A549 (cell line): ENCODE results near the gene GALNT12. TPM values are rescaled to one million over a fixed set of nuclear protein-coding genes. Genes with fewer than 3 reads are reported as not detected.

Source experiments
- ATAC-seq, 2 experiments: fragments of 200-7000 bp in 1 of 2; fragments of >200 bp in 1 of 2; cut with Nextera tagmentation in 1 of 2; cut with Tn5 transposase in 1 of 2; 3 replicates each; pipeline versions ENCODE4 v1.8.0 to v1.9.1; 2018 to 2020; ENCODE audit warnings: mild to moderate bottlenecking in 1 of 2, moderate library complexity in 1 of 2
- CTCF ChIA-PET: fragments of 300-600 bp; sonication (Branson Sonifier 250); formaldehyde crosslinking; extraction: SDS; loops from one replicate; lab custom pipeline; 2021; ENCODE audit warnings: antibody characterized with exemption, inconsistent platforms; lab: Yijun Ruan, JAX
- POLR2A ChIA-PET: fragments of 350-600 bp; formaldehyde crosslinking; extraction: SDS; loops from one replicate; lab custom pipeline; 2021; ENCODE audit warnings: antibody characterized with exemption, inconsistent platforms; lab: Yijun Ruan, JAX
- DNase-seq, 2 experiments: peaks; one replicate each; pipeline versions ENCODE4 v3.0.0 to v3.0.0-alpha.2; 2011 to 2016; ENCODE audit warnings: low read depth in 1 of 2, low spot score in 1 of 2
- FAIRE-seq: peaks from 2 replicates; lab custom pipeline; 2011; peaks lifted over from hg19 to GRCh38; lab: Jason Lieb, UNC
- H3K27ac ChIP-seq, 2 experiments: fragments of >200 bp; sonication (Bioruptor Twin); formaldehyde crosslinking; 3 replicates each; pipeline ENCODE4 v1.5.1; 2016 to 2017
- H3K4me1 ChIP-seq: fragments of >200 bp; sonication (Bioruptor Twin); formaldehyde crosslinking; 3 replicates; pipeline ENCODE4 v1.6.1; 2016
- H3K4me2 ChIP-seq: fragments of >200 bp; sonication (Bioruptor Twin); formaldehyde crosslinking; 3 replicates; pipeline ENCODE4 v1.6.1; 2016
- H3K4me3 ChIP-seq: fragments of >200 bp; sonication (Bioruptor Twin); formaldehyde crosslinking; 3 replicates; pipeline ENCODE4 v1.5.1; 2016
- H3K9me3 ChIP-seq: fragments of >200 bp; sonication (Bioruptor Twin); formaldehyde crosslinking; 3 replicates; pipeline ENCODE4 v1.6.1; 2016
- CBX8 ChIP-seq: fragments of 200-600 bp; sonication (generic); IDR thresholded peaks from 2 replicates; pipeline ENCODE4 v1.6.1; 2016
- CEBPB ChIP-seq, 2 experiments: fragments of >200 bp in 1 of 2; sonication (Bioruptor Twin) in 1 of 2; formaldehyde crosslinking in 1 of 2; IDR thresholded peaks; 2 replicates each; pipeline ENCODE4 v1.6.1; 2012 to 2016
- CHD4 ChIP-seq: fragments of 200-600 bp; sonication (generic); IDR thresholded peaks from 2 replicates; pipeline ENCODE4 v1.6.1; 2016; ENCODE audit warnings: antibody characterized with exemption, mild to moderate bottlenecking, borderline replicate concordance
- EP300 ChIP-seq, 2 experiments: fragments of >200 bp; sonication (Bioruptor Twin); formaldehyde crosslinking; IDR thresholded peaks; 2 replicates in 1 of 2; 3 replicates in 1 of 2; pipeline ENCODE4 v1.6.1; 2016 to 2017
- ESRRA ChIP-seq: fragments of 150-350 bp; IDR thresholded peaks from 2 replicates; pipeline ENCODE4 v1.6.1; 2014; ENCODE audit warnings: mild to moderate bottlenecking, low read length, borderline replicate concordance
- FOSB ChIP-seq: fragments of 250-450 bp; sonication (Bioruptor Pico); IDR thresholded peaks from 2 replicates; pipeline ENCODE4 v1.5.0; 2020; ENCODE audit warnings: mild to moderate bottlenecking, moderate library complexity
- FOXS1 ChIP-seq: fragments of 250-450 bp; sonication (Bioruptor Pico); IDR thresholded peaks from 2 replicates; pipeline ENCODE4 v1.5.0; 2020; ENCODE audit warnings: mild to moderate bottlenecking, moderate library complexity
- GATA3 ChIP-seq: IDR thresholded peaks from 2 replicates; pipeline ENCODE4 v1.6.1; 2012; ENCODE audit warnings: borderline replicate concordance
- HOXB13 ChIP-seq: fragments of 250-450 bp; sonication (Bioruptor Pico); IDR thresholded peaks from 2 replicates; pipeline ENCODE4 v1.5.0; 2020; ENCODE audit warnings: low read depth, mild to moderate bottlenecking, moderate library complexity
- KDM1A ChIP-seq: fragments of 200-600 bp; sonication (generic); IDR thresholded peaks from 2 replicates; pipeline ENCODE4 v1.6.1; 2016; ENCODE audit warnings: low read depth, mild to moderate bottlenecking
- KDM5A ChIP-seq: fragments of 200-600 bp; sonication (generic); IDR thresholded peaks from 2 replicates; pipeline ENCODE4 v1.6.1; 2016; ENCODE audit warnings: antibody characterized with exemption, mild to moderate bottlenecking
- POLR2A ChIP-seq: IDR thresholded peaks from 2 replicates; pipeline ENCODE4 v1.6.1; 2012; ENCODE audit warnings: mild to moderate bottlenecking, low read length
- POLR2AphosphoS2 ChIP-seq: conservative IDR thresholded peaks from 2 replicates; pipeline ENCODE4 v1.6.1; 2012; ENCODE audit warnings: low read length, improper control_type of control experiment, inconsistent platforms
- RAD21 ChIP-seq, 2 experiments: fragments of >200 bp in 1 of 2; sonication (Bioruptor Twin) in 1 of 2; formaldehyde crosslinking in 1 of 2; IDR thresholded peaks in 1 of 2; conservative IDR thresholded peaks in 1 of 2; 2 replicates in 1 of 2; 3 replicates in 1 of 2; pipeline ENCODE4 v1.6.1; 2012 to 2018; ENCODE audit warnings: inconsistent platforms in 1 of 2
- RFX5 ChIP-seq: fragments of 450-650 bp; IDR thresholded peaks from 2 replicates; pipeline ENCODE4 v1.7.1; 2014; ENCODE audit warnings: antibody characterized with exemption, mild to moderate bottlenecking, moderate library complexity
- RNF2 ChIP-seq: fragments of 200-600 bp; sonication (generic); IDR thresholded peaks from 2 replicates; pipeline ENCODE4 v1.6.1; 2016; ENCODE audit warnings: low read depth, mild to moderate bottlenecking, antibody characterized with exemption, moderate library complexity, borderline replicate concordance
- SMC3 ChIP-seq: fragments of >200 bp; sonication (Bioruptor Twin); formaldehyde crosslinking; IDR thresholded peaks from 3 replicates; pipeline ENCODE4 v1.6.1; 2018; ENCODE audit warnings: inconsistent platforms
- TFCP2L1 ChIP-seq: fragments of 250-450 bp; sonication (Bioruptor Pico); IDR thresholded peaks from 2 replicates; pipeline ENCODE4 v1.5.0; 2021; ENCODE audit warnings: mild to moderate bottlenecking
- TP53 ChIP-seq: fragments of 250-450 bp; sonication (Bioruptor Pico); IDR thresholded peaks from 2 replicates; pipeline ENCODE4 v1.5.0; 2021; ENCODE audit warnings: mild to moderate bottlenecking, moderate library complexity
- ZFP36 ChIP-seq: fragments of 450-650 bp; IDR thresholded peaks from 2 replicates; pipeline ENCODE4 v1.6.1; 2014; ENCODE audit warnings: borderline replicate concordance; ENCODE audit not compliant: partially characterized antibody
- ZSCAN20 ChIP-seq: fragments of 250-450 bp; sonication (Bioruptor Pico); IDR thresholded peaks from 2 replicates; pipeline ENCODE4 v1.8.0; 2022; ENCODE audit warnings: mild to moderate bottlenecking, moderate library complexity
- WGBS: methylation state at CpG from one replicate; pipeline ENCODE4 v1.1.6; 2017; ENCODE audit errors: missing lambda C conversion rate; 5-methylcytosine and 5-hydroxymethylcytosine counted together
- polyA plus RNA-seq, 4 experiments: library from polyadenylated mRNA; depleted of rRNA in 3 of 4; stranded (reverse); fragments of >200 nt; fragmentation: RNase III in 1 of 4; extraction: RNeasy Plus Mini Kit Qiagen cat#74134 plus additional on column Dnase treatment in 1 of 4; gene quantifications; 2 replicates in 3 of 4; 3 replicates in 1 of 4; pipeline ENCODE4 v1.2.3, GENCODE V29; 2011 to 2017
- TF ChIP-seq, protein P1 (sequence below): IDR thresholded peaks from 2 replicates; pipeline ENCODE4 v1.6.1; 2012
- TF ChIP-seq, protein P2 (sequence below): fragments of 250-450 bp; sonication (Bioruptor Pico); IDR thresholded peaks from 2 replicates; pipeline ENCODE4 v1.5.0; 2021; ENCODE audit warnings: mild to moderate bottlenecking, moderate library complexity, borderline replicate concordance
- TF ChIP-seq, protein P3 (sequence below): fragments of >200 bp; sonication (Bioruptor Twin); formaldehyde crosslinking; IDR thresholded peaks from 3 replicates; pipeline ENCODE4 v1.6.1; 2016
- TF ChIP-seq, protein P4 (sequence below): IDR thresholded peaks from 2 replicates; pipeline ENCODE4 v1.6.1; 2012
- TF ChIP-seq, protein P5 (sequence below): fragments of 200-600 bp; sonication (generic); IDR thresholded peaks from 2 replicates; pipeline ENCODE4 v1.6.1; 2016; ENCODE audit warnings: antibody characterized with exemption, mild to moderate bottlenecking, moderate library complexity

The GALNT12 gene
- polyA plus RNA-seq, 2 of the 4 experiments (the other 2 are of a cell fraction) = 3.2 to 7.3 TPM

DNA sequence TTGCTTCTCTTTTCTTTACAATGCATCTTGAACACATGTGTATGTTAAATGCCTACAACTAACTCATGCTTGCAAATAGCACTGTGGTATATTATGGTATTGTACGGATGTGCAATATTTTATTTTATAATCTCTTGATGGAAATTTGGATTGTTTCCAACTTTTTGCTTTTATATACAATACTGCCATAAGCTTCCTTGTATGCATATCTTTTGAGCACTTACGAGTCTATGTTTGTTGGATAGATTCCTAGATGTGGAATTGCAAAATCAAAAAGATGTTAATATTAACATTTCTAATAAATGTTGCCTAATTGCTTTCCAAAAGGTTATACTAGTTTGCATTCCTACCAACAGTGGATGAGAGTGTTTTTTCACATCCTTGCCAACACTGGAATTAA is 3.4 kb upstream of the GALNT12 start:
- 4% methylated on average over 2 of the region's 2 CpGs for WGBS
- CTCF ChIA-PET = interaction anchor here (0.9 to 1.6 kb wide), 2 partner anchors 13 to 21 kb away, joined by 3 read pairs; no protein-coding TSS in a partner anchor

DNA sequence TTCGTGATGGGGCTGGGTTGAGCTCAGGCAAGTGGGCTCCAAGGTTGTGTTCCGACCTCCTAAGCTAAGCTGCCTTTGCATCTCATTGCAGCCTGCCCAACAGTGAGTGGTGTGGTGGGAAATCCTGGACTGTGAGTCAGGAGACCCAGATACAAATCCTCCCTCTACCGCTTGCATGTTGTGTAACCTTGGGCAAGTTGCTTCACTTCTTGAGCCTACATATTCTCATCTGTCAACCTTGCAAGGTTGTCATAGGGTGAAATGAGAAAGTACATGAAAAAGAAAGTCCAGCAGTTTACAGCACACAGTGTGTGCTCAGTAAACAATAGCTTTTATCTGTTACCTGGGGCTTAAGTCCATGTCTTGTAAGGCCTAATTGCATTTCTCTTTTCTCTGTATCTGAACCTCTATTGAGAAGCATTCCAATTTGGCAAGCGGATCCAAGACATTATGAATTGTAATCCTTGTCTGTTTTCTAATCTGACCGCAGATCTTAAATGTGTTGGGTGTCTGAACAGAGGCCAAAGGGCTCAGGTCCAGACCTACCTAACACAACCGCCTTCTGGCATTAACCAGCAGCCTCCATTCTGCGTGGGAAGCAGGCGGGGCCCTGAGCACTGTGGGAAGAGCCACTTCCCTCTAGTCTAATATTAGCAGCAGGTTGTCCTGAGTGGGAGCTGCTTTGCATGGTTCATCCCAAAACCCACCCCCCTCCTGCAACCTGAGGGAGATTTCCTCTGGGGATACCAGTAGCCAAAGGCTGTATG is 1.8 kb upstream of the GALNT12 start:
- 62% methylated on average over 8 of the region's 8 CpGs for WGBS
- no peak for TF ChIP-seq KDM5A
- TF ChIP-seq, protein P1, sequence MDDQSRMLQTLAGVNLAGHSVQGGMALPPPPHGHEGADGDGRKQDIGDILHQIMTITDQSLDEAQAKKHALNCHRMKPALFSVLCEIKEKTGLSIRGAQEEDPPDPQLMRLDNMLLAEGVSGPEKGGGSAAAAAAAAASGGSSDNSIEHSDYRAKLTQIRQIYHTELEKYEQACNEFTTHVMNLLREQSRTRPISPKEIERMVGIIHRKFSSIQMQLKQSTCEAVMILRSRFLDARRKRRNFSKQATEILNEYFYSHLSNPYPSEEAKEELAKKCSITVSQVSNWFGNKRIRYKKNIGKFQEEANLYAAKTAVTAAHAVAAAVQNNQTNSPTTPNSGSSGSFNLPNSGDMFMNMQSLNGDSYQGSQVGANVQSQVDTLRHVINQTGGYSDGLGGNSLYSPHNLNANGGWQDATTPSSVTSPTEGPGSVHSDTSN = no peak
- TF ChIP-seq HOXB13 (CRISPR knock-in tag) = no peak
- TF ChIP-seq CEBPB (IDR thresholded peaks at IDR 0.05) = no peak
- TF ChIP-seq, protein P2, sequence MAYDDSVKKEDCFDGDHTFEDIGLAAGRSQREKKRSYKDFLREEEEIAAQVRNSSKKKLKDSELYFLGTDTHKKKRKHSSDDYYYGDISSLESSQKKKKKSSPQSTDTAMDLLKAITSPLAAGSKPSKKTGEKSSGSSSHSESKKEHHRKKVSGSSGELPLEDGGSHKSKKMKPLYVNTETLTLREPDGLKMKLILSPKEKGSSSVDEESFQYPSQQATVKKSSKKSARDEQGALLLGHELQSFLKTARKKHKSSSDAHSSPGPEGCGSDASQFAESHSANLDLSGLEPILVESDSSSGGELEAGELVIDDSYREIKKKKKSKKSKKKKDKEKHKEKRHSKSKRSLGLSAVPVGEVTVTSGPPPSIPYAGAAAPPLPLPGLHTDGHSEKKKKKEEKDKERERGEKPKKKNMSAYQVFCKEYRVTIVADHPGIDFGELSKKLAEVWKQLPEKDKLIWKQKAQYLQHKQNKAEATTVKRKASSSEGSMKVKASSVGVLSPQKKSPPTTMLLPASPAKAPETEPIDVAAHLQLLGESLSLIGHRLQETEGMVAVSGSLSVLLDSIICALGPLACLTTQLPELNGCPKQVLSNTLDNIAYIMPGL = no peak
- TF ChIP-seq ZFP36 = no peak
- TF ChIP-seq FOSB (CRISPR knock-in tag) = no peak
- TF ChIP-seq KDM1A = no peak
- TF ChIP-seq, all 56 proteins: peak for 0
- H3K4me1 ChIP-seq = peaks cover 17% of the 10 kb centered on the region
- H3K4me2 ChIP-seq = no peak overlapping the region
- FAIRE-seq (no peak), ATAC-seq (no peak), DNase-seq (no peak)
- ChIA-PET CTCF (interaction anchor here (0.7 to 4.9 kb wide), 15 partner anchors 10 to 734 kb away, joined by 3 to 41 read pairs (median 4); partner anchors contain the start of gene ANKS6), POLR2A (no interaction called here)
- no peak overlapping the region for H3K4me3 ChIP-seq
- no peaks in the 10 kb centered on the region for H3K9me3 ChIP-seq
- no peak overlapping the region for H3K27ac ChIP-seq

More for the DNA sequence above, 3.4 kb upstream of the GALNT12 start:
- no peak for ATAC-seq
- H3K9me3 ChIP-seq = no peaks in the 10 kb centered on the region
- DNase-seq = no peak
- TF ChIP-seq ESRRA (no peak), TP53 (CRISPR knock-in tag) (no peak), ZSCAN20 (CRISPR knock-in tag) (no peak), RFX5 (no peak), SMC3 (no peak), EP300 (IDR thresholded peaks at IDR 0.05) (no peak), RNF2 (no peak), FOXS1 (CRISPR knock-in tag) (no peak), CHD4 (no peak), CBX8 (no peak), TFCP2L1 (CRISPR knock-in tag) (no peak), POLR2AphosphoS2 (no peak), RAD21 (conservative IDR thresholded peaks at IDR 0.05 in 1 of 2, IDR thresholded peaks at IDR 0.05 in 1 of 2) (no peak), GATA3 (no peak), POLR2A (no peak)
- TF ChIP-seq, protein P3, sequence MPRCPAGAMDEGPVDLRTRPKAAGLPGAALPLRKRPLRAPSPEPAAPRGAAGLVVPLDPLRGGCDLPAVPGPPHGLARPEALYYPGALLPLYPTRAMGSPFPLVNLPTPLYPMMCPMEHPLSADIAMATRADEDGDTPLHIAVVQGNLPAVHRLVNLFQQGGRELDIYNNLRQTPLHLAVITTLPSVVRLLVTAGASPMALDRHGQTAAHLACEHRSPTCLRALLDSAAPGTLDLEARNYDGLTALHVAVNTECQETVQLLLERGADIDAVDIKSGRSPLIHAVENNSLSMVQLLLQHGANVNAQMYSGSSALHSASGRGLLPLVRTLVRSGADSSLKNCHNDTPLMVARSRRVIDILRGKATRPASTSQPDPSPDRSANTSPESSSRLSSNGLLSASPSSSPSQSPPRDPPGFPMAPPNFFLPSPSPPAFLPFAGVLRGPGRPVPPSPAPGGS = no peak
- TF ChIP-seq, protein P2 = no peak
- TF ChIP-seq, protein P4, sequence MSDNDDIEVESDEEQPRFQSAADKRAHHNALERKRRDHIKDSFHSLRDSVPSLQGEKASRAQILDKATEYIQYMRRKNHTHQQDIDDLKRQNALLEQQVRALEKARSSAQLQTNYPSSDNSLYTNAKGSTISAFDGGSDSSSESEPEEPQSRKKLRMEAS = no peak
- TF ChIP-seq, protein P5, sequence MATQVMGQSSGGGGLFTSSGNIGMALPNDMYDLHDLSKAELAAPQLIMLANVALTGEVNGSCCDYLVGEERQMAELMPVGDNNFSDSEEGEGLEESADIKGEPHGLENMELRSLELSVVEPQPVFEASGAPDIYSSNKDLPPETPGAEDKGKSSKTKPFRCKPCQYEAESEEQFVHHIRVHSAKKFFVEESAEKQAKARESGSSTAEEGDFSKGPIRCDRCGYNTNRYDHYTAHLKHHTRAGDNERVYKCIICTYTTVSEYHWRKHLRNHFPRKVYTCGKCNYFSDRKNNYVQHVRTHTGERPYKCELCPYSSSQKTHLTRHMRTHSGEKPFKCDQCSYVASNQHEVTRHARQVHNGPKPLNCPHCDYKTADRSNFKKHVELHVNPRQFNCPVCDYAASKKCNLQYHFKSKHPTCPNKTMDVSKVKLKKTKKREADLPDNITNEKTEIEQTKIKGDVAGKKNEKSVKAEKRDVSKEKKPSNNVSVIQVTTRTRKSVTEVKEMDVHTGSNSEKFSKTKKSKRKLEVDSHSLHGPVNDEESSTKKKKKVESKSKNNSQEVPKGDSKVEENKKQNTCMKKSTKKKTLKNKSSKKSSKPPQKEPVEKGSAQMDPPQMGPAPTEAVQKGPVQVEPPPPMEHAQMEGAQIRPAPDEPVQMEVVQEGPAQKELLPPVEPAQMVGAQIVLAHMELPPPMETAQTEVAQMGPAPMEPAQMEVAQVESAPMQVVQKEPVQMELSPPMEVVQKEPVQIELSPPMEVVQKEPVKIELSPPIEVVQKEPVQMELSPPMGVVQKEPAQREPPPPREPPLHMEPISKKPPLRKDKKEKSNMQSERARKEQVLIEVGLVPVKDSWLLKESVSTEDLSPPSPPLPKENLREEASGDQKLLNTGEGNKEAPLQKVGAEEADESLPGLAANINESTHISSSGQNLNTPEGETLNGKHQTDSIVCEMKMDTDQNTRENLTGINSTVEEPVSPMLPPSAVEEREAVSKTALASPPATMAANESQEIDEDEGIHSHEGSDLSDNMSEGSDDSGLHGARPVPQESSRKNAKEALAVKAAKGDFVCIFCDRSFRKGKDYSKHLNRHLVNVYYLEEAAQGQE = no peak
- TF ChIP-seq, all 56 proteins: peak for 0
- no peak for FAIRE-seq
- H3K4me1 ChIP-seq = peaks cover 12% of the 10 kb centered on the region; the same call in 2 of the 3 replicates
- POLR2A ChIA-PET = no interaction called here
- H3K4me3 ChIP-seq = no peak overlapping the region
- no peak overlapping the region for H3K4me2 ChIP-seq
- H3K27ac ChIP-seq = no peak overlapping the region
